Activated naive CD4-positive, alpha-beta T cell treated with Interleukin-2 at 50 U/mL for 16 hours (primary cell): Measurements from ENCODE around the gene MYO19.

Experiments used
- DNase-seq: peaks from one replicate; pipeline ENCODE4 v3.0.0-alpha.2; 2020

MYO19 gene, protein sequence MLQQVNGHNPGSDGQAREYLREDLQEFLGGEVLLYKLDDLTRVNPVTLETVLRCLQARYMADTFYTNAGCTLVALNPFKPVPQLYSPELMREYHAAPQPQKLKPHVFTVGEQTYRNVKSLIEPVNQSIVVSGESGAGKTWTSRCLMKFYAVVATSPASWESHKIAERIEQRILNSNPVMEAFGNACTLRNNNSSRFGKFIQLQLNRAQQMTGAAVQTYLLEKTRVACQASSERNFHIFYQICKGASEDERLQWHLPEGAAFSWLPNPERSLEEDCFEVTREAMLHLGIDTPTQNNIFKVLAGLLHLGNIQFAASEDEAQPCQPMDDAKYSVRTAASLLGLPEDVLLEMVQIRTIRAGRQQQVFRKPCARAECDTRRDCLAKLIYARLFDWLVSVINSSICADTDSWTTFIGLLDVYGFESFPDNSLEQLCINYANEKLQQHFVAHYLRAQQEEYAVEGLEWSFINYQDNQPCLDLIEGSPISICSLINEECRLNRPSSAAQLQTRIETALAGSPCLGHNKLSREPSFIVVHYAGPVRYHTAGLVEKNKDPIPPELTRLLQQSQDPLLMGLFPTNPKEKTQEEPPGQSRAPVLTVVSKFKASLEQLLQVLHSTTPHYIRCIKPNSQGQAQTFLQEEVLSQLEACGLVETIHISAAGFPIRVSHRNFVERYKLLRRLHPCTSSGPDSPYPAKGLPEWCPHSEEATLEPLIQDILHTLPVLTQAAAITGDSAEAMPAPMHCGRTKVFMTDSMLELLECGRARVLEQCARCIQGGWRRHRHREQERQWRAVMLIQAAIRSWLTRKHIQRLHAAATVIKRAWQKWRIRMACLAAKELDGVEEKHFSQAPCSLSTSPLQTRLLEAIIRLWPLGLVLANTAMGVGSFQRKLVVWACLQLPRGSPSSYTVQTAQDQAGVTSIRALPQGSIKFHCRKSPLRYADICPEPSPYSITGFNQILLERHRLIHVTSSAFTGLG

DNA sequence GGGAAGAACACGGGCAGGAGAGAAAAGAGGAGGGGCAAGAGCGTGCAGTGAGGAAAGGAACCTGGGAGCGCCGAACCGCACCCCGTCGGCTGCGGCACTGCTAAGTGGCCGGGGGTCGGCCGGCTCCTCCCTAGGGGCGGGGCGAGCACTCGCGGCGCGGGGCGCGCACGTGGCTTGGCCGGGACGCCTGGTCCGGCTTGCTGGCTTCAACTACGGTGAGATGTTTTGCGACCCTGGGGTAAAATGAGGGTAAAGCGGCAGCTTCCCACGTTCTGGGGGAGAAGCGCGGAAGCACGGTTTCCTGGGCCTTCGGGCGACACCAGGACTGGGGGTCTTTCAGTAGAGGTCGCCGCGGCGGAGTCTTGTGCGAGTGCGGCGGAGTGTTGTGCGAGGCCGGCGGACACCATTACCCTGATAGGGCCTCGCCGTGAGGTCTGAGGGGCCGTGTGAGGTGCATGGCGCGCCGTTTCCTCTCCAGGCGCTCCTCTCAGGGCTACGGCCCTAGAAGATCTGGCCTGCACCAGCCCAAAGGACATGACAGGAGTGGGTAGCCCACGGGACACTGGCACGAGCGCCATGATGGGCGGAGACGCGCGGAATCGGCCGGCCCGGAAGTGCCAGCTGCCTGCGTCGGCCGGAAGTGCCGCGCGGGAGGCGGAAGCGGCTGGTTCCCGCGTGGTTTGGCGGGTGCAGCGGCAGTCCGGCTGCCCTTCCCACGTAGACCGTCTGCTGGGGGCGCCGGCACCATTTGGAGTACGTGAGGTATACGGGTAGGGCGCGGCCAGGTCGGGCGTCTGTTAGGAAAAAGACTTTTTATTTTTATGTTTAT is at the start of gene MYO19, which contains the start of gene PIGW:
Gene MYO19, minus strand, starts transcription at position 29 of the 829 bp plus-strand sequence. CDS start 2,330 bp downstream, outside the sequence.
Gene PIGW, plus strand, starts transcription at position 148 of the 829 bp plus-strand sequence. CDS start 2,115 bp downstream, outside the sequence.
- peak; percentile 89 for DNase-seq

DNA sequence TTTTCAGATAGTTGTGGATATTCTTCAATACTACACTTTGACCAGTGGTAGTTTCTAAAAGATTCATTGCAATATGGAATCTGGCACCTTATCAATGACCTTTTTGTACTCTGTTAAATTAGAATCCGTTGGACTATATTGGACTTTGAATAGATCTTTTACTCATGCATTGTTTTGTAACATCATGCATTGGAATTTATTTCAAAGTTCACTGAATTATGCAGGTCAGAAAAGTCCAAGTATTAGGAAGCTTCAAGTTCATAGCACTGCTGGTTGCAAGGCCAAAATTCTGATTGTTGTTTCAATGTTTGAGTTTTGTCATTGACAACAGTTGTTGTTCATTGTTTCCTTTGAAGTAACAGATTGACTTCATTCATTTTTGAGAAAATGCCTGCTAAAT is 49.1 kb upstream of the MYO19 start:
- DNase-seq = no peak

DNA sequence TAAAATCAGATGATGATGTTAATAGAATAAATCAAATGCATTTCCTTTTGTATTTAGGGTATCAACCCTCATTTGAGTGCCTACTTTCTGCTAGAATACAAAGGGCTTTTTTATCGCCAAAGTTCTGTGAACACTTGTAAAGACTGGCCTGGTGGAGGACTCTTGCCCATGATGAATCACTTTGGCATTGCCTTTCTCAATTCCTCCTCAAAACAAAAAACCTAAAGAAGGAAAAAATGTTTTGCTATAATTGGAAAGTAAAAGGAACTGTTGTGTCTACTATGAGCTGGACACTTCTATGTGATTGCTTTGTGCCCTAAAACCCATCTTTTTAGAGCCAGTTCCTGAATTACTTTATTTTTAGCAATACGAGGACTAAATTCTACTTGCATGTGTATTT is 44.0 kb upstream of the MYO19 start:
- DNase-seq = no peak

DNA sequence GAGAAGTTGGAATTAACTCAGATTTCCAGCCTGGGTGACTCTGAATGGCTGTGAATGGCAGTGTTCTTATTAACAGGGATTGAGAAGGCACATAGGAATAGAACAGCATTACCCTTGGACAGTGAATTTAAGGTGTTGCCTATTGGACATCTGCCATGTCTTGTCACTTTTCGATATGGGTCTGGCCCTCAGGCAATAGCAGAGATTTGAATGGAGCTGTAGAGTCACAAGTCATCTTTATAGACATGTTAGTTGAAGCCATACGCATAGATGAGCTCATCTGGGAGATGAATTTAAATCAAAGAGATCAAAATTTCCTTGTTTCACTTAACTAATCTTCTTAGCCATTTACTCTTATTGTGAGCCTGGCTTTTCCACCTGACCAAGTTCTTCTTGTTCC is 42.1 kb upstream of the MYO19 start:
- DNase-seq = no peak

DNA sequence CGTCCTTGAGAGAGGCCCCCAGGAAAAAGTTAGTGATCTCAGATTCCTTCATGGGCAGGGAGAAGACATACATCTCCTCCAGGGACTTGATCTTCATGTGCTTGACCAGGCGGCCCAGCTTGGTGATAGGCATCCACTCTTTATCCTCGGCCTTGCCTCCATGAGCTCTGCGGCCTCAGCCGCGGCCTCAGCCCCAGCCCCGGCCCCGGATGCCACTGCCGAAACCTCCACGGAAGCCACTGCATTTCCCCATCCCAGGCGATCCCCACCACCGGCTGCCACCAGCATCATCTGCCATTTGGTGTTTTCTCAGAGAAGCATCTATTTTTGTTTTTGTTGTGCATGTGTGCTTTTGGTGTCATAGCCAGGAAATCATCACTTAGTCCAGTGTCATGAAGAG is 40.4 kb upstream of the MYO19 start:
- DNase-seq = no peak

DNA sequence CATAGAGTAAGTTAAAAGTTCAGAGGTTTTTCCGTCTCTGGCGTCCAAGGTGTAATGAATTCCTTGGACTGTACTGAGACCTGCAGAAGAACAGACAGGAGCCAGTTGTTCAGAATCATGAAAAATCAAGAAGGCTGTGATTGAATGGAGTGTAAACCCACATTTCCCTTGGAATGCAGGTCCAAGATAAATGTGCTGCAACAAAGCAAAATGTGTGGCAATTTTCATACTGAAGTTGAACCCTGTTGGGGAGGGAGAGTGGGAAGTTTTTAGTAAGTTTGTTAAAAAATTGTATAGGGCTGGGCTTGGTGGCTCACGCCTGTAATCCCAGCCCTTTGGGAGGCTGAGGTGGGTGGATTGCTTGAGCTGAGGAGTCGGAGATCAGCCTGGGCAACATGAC is 31.4 kb upstream of the MYO19 start:
- DNase-seq = no peak

DNA sequence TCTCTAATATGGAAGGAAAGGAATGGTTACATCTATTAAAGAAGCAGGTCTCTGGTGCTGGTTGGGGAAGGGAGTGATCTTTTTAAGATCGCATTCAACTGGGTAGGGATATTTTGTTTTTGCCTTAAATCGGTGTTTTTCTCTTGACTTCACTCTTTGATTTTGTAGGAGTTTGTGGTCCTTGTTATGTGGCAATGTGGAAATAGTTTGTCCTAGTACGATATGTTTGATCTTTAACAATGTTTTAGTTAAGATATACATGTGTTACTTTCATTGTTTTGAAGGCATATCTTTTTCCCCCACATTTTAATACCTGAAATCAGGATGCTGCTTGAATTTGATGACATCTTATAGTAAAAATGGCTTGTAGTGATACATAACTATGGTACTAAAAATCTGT is 18.8 kb upstream of the MYO19 start:
- DNase-seq = no peak

DNA sequence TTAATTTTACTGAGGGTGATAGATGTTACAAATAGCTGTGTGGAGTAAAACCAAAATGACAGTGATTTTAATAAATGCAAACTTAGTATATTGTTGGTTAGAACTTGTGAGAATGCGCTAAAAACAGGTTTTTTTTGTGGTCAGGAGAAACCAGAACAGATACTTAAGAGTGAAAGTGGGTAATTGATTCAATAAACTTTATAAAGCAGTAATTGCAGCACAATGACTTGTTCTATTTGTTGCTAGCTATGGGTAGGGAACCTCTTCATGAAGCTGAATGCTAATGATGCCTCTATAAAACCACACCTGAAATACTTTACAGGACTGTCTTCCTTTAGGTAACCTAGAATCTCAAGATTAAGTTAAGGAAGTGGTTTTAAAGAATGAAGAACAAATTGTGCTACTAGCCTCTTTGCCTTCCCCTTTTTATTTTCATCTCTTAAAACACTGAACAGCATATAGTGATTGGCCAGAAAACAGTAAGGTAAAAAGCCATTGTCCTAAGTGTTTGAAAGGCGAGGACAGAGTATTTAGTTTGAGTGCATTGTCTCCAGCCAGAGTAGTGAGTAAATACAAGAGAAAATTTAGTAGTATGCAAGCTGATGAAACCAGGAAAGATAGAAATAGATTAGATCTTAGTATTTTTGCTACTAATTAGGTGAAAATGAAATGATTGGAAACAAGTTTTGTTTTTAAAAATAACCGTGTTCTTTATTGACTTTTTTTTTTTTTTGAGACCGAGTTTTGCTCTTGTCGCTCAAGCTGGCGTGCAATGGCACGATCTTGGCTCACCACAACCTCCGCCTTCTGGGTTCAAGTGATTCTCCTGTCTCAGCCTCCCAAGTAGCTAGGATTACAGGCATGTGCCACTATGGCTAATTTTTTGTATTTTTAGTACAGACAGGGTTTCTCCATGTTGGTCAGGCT is 16.1 kb upstream of the MYO19 start:
- no peak for DNase-seq

DNA sequence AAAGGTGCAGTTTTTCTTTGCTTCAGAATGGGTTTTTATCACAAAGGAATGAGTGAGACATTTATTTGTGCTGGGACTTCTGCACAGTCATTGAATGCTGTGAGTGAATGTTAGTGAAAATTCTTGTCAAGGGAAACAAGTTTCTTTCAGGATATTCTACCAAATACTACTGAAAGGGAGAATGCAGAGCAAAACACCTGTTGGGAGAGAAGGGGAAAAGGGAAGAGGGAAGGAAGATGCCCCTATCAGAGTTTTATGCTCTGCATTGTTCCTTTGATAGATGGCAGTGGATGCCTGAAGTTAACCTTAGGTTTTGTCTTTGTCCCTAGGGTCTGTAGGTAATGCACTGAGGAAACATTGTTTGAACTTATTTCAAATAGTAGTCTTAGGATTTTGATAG is 13.1 kb upstream of the MYO19 start:
- no peak for DNase-seq

DNA sequence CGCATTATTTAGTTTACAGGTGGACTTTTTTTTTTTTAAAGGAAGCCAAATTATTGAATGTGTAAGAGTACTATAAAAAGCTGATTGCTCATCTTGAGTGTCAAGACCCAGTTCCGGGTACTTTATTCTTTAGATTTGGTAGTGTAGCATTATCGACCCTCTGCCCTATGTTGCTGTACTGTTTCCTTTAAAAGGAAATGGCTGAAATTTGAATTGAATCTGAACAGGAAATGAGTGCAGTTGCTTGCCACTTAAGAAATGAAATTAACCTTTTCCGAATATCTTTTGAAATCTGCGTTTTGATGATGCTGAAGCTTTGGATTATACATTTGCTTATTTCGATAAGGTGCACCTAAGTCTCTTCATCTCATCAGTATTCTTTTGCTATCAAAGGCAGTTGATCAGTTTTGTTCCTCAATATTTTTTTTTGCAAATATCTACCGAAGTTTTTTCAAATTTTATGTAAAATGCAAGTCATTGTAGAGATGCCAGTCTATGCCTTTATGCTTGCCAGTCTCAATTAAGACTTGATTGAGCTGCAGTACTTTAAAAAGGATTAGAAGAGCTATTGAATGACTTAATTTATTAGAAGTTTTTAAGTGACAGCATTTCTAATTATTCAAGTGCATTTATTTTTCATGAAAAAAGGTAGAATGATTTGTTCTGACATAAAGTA is 11.9 kb upstream of the MYO19 start:
- DNase-seq = no peak

DNA sequence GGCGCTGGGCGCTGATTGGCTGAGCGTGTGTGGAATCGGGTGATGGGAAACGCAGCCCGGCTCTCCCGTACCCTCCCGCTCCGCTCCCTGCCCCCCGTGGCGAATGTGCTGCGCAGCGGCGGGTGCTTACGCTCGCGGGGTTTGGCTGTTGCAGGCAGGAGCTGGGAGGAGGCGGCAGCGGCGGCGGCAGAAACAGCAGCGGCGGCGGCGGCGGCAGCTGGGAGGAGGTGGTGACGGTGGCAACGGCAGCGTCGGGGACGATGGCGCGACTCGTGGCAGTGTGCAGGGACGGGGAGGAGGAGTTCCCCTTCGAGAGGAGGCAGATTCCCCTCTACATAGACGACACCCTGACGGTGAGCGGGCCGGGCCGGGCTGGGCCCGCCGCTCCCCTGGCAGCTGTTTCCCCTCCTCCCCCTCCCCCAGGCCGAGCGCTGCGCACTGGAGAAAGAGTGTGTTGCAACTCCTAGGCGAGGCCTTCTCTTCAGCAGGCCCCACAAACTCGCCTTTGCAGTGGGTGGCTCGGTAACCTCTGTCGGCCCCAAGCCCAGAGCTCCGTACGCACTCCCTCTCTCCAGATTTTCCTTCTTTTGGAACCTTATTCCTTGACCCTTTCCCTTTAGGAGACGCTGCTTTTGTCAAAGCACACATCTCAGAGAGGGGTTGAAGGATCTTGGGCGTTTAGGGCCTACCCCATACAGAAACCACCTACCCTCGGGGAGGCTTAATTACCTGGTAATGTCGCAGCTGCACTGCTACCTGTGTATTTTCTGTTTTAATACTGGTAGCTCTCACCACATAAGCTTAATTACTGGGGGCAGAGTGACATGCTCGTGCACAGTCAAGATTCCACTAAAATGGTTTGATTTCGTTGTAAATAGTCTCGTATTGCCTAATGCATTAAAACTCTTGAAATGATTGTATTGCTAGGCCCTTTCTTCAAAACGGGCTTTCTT is 11.1 kb upstream of the MYO19 start:
- DNase-seq = peak; percentile 97

DNA sequence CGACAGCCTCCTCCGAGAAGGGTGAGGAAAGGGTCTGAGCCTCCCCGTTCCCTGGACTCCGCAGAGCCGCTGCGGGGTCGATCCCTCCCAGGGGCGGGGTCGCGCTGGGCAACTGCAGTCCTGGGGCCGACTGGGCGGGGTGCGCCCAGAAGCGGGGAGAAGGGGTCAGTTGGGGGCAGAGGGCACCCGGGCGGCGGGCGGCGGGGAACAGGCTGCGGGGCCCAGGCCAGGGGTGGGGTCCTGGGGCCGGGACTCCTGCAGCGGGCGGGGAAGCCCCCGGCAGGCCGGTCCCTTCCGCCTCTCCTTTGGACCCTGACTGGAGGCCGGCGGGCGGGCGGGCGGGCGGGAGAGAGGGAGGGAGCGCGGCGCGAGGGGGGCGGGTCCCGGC is 10.4 kb upstream of the MYO19 start:
- no peak for DNase-seq

DNA sequence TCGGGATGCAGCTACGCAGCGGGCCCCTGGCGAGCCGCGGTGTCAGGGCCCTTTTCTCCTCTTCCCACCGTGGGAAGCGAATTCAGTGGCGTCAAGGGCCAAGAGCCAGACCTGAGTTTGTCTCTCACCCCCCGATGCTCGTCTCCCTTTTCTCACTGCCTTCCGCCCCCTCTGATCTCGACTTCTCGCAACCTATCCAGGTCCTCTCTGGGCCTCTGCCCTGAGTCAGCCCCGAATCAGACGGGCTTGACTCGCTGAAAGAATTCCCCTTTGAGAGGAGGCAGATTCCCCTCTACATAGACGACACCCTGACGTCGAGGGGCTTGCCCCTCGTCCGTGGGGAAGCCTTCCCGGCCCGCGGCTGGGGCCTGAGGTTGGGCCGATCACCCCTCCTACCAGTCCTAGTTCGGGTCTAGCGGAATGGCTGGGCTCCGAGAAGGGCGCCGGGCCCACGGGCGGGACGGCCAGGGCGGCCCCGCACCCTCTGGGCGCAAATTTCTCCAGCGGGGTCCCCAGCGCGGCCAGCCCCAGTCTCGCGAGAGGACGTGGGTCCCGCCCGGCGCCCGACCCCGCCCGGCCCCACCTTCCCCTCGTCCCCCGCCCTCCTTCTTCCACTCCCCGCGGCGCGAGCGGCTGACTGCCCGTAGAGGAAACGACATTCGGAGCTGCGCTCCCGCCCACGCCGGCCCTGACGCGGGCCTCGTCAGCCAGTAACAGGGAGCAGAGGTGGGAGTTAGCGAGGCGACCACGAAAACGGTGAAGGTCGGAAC is 9.8 kb upstream of the MYO19 start, which contains the start of gene GGNBP2:
Gene GGNBP2, plus strand, starts transcription at position 613 of the 770 bp plus-strand sequence. CDS start 806 bp downstream, outside the sequence.
- peak; percentile 95 for DNase-seq

DNA sequence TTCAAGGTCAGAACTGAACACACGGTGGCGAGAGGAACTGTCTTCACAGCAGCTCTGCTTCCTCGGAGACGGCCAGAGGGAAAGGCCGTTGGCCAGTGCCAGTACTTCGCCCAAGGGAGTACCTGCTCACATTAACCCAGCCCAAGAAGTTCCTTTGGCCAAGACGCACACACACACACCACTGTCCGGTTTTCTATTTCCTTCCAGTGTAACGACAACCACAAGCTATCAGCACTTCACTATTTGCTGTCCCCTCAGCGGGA is 9.3 kb upstream of the MYO19 start:
- peak; percentile 23 for DNase-seq

DNA sequence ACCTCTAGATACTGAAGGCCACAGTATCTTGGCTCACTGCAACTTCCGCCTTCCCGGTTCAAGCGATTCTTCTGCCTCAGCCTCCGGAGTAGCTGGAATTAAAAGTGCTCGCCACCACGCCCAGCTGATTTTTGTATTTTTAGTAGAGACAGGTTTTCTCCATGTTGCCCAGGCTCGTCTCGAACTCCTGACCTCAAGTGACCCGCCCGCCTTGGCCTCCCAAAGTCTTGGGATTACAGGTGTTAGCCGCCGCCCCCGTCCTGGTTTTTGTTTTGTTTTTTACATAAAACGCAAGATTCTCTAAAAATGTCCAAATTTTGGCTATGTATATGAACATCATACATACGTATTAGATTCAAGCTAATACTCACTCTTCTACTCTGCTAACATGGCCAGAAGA is 8.1 kb upstream of the MYO19 start:
- DNase-seq = no peak

DNA sequence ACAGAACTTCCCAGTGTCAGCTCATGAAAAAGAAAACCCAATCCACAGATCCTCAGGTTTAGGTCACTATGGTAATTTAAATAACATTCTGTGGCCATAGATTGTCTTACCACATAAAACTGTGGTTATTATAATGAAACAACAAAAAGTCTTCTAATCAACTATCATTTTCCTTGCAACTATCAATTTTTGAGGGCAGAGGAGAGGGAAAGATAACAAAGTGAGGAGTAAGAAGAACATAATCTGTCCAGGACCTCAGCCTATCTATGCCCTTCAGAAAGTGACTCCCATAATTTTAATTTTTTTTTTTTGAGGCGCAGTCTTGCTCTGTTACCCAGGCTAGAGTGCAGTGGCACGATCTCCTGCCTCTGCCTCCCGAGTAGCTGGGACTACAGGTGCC is 6.0 kb upstream of the MYO19 start:
- DNase-seq = no peak

DNA sequence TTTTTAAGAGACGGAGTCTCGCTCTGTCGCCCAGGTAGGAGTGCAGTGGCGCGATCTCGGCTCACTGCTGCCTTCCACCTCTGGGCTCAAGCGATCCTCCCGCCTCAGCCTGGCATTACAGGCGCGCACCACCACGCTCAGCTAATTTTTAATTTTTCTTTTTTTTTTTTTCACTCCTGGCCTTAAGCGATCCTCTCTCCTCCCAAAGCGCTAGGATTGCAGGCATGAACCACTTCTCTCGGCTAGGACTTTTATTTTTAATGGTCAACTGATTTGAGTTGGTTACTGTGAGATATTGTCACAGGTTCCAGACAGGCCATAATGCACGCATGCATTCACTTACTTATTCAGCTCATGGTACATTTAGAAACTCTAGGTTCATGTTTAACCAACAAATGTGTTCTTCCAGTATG is 1.0 kb upstream of the MYO19 start:
- DNase-seq = no peak

DNA sequence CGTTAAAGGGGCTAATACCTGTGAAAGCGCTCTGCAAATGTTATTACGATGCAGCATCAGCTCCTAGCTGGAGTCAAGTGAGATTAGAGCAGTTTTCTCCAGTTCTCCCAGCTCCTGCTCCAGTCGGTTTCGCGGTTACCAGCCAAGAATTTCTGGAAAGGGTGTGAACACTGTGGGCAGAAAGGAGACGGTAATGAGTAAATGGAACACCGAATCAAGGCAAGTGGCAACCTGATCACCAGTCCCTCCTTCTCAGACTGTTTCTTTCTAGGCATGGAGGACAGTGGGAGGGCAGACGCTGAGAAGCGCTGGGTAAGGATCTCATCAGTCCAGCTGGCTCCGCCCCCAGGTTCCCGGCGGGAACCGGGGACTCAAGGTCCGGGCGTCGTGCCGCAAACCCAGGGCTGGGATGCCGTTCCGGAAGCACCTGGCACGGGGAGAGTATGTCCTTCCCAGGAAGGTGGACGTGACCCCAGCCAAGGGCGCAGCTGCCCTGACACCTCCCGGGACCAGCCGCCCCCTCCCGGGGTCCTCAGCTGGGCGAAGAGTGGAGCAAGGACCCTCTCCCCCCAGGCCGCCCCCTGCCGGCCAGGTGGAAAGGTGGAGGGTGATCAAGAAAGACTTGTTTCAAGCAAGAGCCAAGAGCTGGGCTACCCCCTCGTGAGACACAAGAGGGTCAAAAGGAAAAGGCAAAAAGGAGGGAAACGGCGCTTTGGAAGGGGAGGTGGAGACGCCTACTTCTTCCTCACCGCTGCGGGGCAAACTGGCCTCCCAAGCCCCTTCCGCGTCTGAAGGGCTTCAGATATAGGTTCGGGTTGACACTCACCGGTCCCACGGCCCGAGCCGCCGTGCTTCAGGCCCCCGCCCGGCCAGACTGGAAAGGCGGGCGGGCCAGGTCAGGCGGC is 481 bp downstream of the MYO19 start:
- DNase-seq = peak; percentile 64
